Lower leg skin (tissue), 4 donors: ENCODE results near the gene PBX1. TPM values are rescaled to one million over a fixed set of nuclear protein-coding genes. Genes with fewer than 3 reads are reported as not detected.

Experiments used
- DNase-seq, 2 donors: peaks; one replicate each; pipeline ENCODE4 v3.0.0-alpha.2; 2019; ENCODE audit warnings: low spot score in 2 of 2
- H3K4me3 ChIP-seq: fragments of 200-600 bp; sonication (generic); 2 replicates; pipeline ENCODE4 v1.5.1; 2017; ENCODE audit warnings: mild to moderate bottlenecking, low read depth; ENCODE audit not compliant: poor library complexity, severe bottlenecking
- POLR2A ChIP-seq, 2 donors: fragments of 450-650 bp; IDR thresholded peaks; one replicate each; pipeline ENCODE4 v1.6.1; 2016 to 2017; ENCODE audit warnings: antibody characterized with exemption in 2 of 2, mild to moderate bottlenecking in 1 of 2, moderate library complexity in 1 of 2
- WGBS, 2 donors: methylation state at CpG; one replicate each; pipeline ENCODE4 v1.1.5; 2018; 5-methylcytosine and 5-hydroxymethylcytosine counted together
- intact Hi-C: fragments of 100-400 bp; cut with DNase I; formaldehyde crosslinking; loops from one replicate; pipeline ENCODE4 v1.15.0; 2023; ENCODE audit warnings: low total_unique reads
- total RNA-seq, 4 donors: library from RNA; depleted of rRNA; stranded (reverse); fragments of >200 nt; gene quantifications; one replicate each; pipeline ENCODE4 v1.1.0, GENCODE V29; 2016
- TF ChIP-seq, protein P1 (sequence below), 3 donors: fragments of 450-650 bp; IDR thresholded peaks; one replicate each; pipeline ENCODE4 v1.5.1; 2016; ENCODE audit warnings: antibody characterized with exemption in 3 of 3, mild to moderate bottlenecking in 3 of 3, moderate library complexity in 2 of 3

The PBX1 gene
- total RNA-seq, 4 donors from 2014 or later, result 10.0 to 24.1 (median 15.4) TPM

DNA sequence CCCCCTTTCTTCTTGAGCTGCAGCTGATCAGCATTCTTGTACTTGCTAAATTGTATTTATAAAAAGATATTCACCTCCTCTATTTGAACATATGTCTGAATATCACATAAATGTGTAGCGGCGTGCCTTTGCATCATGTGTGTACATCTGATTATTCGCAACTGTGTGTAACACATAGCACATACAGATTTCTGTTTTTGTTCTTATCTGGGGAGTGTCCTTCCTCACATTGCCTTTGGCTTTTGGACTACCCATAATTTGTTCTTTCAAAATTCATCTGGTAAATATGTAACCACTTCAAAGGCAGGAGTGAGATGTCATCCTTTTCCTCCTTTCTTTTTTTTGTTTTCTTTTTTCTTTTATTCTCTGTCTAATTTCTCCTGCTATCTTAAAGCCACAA is 113.6 kb downstream of the PBX1 start:
- 78 to 88% methylated on average over 3 of the region's 3 CpGs for WGBS, 2 donors
- intact Hi-C loops, result no loop called here

DNA sequence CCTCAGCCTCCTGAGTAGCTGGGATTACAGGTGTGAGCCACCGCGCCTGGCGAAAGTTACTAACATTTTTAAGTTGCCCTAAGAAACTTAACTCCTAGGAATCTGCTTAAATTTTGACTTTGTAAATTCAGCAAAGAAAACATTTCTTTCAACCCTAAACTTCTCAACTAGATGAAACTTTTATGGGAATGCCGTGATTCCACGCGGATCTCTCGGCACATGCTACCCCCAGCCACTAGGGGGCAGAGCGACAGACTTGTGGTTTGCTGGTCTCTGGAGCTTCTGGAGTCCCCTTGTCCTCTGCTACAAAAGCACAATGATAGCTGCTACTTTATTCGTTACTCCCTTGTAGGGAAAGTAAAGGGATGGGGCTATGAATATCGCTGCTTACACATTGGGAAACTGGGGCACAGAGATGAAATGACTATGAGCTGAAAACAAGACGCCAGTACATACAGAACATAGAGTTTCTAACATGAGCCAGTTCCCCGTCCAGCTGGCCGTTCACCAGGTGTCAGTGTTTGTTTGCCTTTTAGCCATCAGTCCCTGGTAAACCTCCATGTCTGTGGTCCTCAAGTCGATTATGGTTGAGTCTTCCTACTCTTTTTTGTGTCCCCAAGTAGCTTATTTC is 114.7 kb downstream of the PBX1 start:
- no peak for DNase-seq
- no peak for TF ChIP-seq POLR2A (IDR thresholded peaks at IDR 0.05)
- TF ChIP-seq, protein P1, sequence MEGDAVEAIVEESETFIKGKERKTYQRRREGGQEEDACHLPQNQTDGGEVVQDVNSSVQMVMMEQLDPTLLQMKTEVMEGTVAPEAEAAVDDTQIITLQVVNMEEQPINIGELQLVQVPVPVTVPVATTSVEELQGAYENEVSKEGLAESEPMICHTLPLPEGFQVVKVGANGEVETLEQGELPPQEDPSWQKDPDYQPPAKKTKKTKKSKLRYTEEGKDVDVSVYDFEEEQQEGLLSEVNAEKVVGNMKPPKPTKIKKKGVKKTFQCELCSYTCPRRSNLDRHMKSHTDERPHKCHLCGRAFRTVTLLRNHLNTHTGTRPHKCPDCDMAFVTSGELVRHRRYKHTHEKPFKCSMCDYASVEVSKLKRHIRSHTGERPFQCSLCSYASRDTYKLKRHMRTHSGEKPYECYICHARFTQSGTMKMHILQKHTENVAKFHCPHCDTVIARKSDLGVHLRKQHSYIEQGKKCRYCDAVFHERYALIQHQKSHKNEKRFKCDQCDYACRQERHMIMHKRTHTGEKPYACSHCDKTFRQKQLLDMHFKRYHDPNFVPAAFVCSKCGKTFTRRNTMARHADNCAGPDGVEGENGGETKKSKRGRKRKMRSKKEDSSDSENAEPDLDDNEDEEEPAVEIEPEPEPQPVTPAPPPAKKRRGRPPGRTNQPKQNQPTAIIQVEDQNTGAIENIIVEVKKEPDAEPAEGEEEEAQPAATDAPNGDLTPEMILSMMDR (IDR thresholded peaks at IDR 0.05), result no peak
- no peak overlapping the region for H3K4me3 ChIP-seq
- intact Hi-C loops, result no loop called here
- WGBS, 2 donors, result 92% methylated on average over 14 of the region's 14 CpGs

More for the DNA sequence above, 113.6 kb downstream of the PBX1 start:
- no peak for TF ChIP-seq POLR2A (IDR thresholded peaks at IDR 0.05)
- TF ChIP-seq, protein P1 (IDR thresholded peaks at IDR 0.05), result no peak
- no peak for DNase-seq
- H3K4me3 ChIP-seq, result no peak overlapping the region

DNA sequence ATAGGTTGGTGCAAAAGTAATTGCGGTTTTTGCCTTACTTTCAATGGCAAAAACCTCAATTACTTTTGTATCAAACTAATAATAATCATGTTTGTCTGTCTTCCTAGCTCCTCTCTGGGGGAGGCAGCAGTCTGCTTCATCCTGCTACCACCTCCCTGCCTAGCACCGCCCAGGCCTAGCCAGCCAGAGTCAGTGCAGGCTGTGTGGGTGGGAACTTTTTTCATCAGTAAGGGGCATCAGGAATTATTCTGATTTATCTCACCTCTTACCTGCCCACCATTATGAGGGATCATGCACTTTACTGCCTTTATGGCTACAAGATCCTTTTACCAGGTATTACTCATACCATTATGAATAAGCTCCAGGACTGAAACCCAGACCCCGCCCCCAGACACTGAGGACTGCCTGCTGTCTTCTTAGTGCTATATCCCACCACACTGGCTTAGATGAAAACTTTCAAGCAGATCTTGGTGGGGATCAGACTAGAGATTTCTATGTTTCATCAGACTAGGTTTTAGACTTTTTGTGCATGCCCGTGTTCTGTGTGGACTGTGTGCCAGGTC is 116.4 kb downstream of the PBX1 start:
- no peak for TF ChIP-seq POLR2A (IDR thresholded peaks at IDR 0.05)
- TF ChIP-seq, protein P1 (IDR thresholded peaks at IDR 0.05), result no peak
- intact Hi-C loops, result no loop called here
- no peak overlapping the region for H3K4me3 ChIP-seq
- WGBS, 2 donors, result 93 to 97% methylated on average over 4 of the region's 4 CpGs
- DNase-seq, result no peak

DNA sequence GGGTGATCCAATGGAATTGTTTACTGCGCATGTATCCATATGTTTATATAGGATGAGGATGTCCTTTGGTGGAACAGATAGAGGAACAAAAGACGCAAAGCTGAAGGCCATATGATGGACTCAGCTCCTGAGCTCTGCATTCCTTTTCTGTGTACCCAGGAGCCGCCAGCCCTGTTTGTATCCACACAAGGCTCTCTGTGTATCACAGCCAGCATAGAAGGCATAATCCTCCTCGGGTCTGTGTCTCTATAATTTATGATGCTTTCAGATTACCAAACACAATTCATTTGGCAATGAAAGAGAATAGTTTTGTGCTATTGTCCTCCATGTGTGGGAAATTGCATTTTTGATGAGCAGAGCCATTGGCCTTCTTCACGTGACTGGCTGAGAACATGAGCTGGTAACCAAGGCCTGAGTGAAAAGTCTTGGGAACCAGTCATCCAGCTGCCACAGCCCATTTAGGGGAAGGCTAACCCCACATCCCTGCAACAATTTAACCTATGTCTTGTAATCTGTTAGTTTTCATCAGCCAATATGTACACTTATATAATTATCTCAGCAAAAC is 119.2 kb downstream of the PBX1 start:
- 69 to 77% methylated on average over 5 of the region's 5 CpGs for WGBS, 2 donors
- DNase-seq, result no peak
- intact Hi-C loops, result no loop called here
- TF ChIP-seq, protein P1 (IDR thresholded peaks at IDR 0.05), result no peak
- no peak for TF ChIP-seq POLR2A (IDR thresholded peaks at IDR 0.05)
- no peak overlapping the region for H3K4me3 ChIP-seq

DNA sequence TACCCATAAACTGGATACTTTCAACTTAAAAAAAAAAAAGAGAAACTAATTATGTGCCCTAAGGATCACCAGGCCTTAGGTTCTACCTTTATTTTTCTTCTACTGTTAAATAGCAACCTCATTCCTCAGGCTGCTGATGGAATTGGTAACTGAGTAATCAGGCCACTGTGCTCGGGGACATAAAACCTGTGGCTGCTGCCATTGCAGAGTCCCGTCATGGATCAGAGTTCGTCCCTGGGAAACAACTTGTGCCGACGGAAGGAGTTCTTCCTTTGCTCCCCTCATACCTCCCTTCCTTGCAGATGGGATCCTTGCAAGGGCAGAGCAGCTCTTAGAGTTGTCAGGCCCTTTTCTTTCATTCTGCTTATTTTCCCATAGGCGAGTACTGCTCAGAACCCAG is 123.6 kb downstream of the PBX1 start:
- 96% methylated on average over 6 of the region's 6 CpGs for WGBS, 2 donors
- TF ChIP-seq, protein P1 (IDR thresholded peaks at IDR 0.05), result no peak
- no peak for TF ChIP-seq POLR2A (IDR thresholded peaks at IDR 0.05)
- DNase-seq, result no peak
- H3K4me3 ChIP-seq, result no peak overlapping the region
- intact Hi-C loops, result no loop called here
